GM18519 (cell line): ENCODE measurements around the gene TMEM221.

ENCODE experiments used
- ATAC-seq: cut with Tn5 transposase; IDR thresholded peaks from one replicate; pipeline ENCODE4 v1.9.1; 2021; ENCODE audit warnings: mild to moderate bottlenecking, moderate library complexity; ENCODE audit not compliant: unreplicated experiment, low FRiP score

The TMEM221 gene

DNA sequence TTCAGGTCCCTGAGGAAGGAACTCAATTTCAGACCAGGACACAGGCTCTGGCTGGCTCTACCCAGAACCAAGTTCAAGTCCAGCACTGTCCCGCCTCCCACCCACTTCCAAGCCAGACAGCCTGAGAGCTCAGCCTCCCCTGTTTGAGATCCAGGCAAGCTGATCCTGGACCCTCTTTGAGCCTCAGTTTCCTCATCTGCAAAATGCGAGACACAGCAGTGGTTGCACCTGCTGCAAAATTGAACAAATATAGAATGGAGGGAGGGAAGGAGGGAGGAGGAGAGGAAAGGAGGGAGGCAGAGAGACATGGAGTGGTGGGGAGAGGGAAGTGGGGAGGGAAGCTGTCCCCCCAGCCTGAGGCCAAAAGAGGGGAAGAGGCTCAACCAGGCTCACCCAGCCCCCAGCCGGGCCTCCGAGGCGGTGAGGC lies 751 bp downstream of the TMEM221 start:
- no peak for ATAC-seq

DNA sequence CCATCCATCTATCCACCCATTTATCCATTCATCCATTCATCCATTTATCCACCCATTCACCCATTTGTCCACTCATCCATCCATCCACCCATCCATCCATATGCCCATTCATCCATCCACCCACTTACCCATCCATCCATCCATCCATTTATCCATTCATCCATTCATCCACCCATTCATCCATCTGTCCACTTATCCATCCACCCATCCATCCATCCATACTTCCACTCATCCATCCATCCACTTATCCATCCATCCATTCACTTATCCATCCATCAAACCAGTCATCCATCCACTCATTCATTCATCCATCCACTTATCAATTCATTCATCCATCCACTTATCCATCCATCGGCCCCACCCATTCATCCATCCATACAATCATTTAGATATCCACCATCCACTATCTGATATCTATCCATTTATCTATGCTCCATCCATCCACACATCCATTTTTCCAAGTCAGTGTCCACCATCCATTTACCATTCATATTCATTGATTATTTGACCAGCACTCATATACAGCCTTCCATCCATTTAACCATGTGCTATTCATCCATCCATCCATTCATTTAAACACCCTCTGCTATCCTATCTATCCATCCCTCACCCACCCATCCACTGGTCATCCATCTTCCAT lies 2.8 kb downstream of the TMEM221 start:
- no peak for ATAC-seq

DNA sequence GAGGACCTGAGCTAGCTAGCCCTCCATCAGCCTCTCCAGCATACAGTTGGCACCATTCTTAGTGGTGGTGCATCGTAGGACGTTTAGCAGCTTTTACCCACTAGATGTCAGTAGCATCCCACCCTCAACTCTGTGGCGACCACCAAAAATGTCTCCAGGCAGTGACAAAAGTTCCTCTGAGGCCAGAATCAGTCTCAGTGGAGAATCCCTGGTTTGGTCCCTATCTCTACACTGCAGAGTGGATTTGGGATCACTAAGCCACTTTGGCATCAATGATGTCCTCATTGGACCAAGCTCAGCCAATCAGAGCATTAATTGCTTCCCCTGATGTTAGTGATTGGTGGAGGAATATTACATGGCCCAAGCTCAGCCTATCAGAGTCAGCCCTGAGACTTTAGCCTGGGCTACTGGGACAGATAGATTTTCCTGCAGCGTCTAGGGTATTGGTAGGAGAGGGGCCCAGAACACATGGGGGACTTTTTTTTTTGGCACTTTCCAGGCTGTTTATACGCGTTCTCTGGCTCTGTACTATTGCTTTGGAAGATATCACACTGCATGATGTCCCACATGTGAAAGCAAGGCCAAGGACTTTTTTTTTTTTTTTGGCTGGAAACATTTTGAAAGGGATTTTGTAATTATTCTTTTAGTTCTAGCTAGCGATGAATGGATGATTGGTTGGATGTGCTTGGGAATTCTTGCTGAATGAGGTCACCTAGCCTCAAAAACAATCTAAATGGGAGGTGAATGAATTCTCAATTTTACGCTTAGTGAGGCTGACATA lies 7.0 kb downstream of the TMEM221 start:
- ATAC-seq, result no peak

DNA sequence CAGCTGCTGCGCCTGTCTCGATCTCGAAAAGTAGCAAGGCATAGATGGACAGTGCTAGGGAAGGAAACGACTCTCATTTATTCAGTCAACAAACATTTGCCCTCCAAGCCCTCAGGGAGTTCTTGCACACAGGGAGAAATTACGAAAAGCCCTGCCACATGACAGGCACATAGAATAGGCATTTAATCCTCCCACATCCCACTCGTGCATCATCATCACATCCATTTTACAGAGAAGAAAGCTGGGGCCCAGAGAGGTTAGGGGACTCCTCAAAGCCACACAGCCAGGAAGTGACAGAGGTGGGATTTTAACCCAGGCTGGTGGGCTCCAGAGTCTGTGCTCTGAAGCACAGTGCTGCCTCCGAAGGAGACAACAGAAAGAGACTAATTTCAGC lies 11.6 kb downstream of the TMEM221 start:
- ATAC-seq, result no peak

DNA sequence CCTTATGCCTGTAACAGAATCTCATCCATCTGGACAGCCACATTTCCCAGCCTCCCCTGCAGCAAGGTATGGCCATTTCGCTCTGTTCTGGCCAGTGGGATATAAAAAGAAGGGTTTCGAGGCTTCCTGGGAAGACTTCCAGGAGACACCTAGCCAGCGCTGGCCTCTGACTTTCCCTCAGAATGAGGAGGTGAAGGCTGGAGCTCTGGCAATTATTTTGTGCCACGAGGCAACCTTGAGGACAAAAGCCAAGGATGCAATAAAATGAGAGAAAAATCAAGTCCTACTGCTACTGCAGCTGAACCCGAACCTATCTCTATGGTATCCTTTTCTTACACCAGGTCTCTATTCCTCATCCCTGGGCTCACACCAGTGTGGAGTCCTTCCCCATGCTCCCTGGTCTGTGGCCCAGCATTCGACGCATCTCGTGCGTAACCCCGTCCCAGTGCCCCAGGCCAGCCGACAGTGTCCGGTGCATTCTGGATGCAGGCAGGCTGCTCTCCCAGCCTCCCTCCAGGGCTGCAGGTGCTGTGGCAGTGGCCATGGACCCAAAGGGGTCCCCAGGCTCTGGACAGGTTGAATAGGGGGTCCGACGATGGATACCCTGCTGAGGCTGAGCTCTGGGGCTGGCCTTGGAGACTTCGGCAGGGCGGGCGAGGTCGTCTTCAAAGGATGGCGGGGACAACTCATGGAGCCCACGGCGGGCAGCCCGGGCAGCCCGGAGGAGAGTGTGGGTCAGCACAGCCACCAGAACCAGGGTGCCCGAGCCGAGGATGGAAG lies 12.2 kb downstream of the TMEM221 start:
- no peak for ATAC-seq

DNA sequence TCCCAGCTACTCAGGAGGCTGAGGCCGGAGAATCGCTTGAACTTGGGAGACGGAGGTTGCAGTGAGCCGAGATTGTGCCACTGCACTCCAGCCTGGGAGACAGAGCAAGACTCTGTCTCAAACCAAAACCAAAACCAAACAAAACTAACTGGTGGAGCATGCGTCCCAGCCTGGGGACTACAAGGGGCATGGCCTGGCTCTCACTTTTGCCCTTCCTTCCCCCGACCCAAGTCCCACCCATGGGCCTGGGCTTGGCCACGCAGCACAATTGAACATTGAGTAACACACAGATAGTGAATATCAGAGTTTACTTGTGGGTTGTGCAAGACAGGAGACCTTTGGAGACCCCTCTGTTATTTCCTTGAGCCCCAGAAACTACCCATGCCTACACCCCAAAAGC lies 13.2 kb downstream of the TMEM221 start:
- ATAC-seq, result no peak

DNA sequence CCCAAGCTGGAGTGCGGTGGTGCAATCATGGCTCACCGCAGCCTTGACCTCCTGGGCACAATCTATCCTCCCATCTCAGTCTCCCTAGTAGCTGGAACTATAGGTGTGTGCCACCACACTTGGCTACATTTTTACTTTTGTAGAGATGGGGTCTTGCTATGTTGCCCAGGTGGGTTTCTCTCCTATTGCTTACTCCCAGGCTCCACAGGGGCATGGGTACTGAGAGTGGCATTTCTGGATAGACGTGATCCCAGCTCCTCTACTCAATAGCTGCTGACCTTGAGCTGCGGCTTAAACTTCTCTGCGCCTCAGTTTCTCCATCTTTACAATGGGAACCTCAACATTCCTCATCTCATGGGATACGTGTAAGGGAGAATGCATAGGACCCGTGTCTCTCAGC lies 17.1 kb downstream of the TMEM221 start:
- no peak for ATAC-seq

DNA sequence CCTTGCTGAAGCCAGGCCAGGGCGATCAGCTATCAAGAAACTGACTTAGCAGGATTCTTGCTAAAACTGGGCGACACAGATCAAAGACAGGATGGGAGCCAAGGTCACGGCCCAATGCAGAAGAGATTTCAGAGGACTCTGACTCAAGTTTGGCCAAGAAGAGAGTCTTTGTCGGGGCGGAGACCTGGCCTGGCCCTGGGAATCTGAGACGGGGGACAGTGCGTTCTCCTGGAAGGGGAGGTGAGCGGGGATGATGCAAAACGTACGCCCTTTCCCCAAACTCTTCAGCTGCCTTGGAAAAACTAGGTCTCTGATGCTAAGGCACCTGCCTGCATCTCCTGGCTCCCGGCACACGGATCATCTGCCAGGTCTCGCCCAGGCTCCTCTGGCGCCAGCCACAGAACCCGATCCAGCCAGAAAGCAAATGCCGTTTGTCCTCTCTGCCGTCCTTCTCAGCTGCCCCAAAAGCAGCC lies 18.8 kb downstream of the TMEM221 start:
- no peak for ATAC-seq

DNA sequence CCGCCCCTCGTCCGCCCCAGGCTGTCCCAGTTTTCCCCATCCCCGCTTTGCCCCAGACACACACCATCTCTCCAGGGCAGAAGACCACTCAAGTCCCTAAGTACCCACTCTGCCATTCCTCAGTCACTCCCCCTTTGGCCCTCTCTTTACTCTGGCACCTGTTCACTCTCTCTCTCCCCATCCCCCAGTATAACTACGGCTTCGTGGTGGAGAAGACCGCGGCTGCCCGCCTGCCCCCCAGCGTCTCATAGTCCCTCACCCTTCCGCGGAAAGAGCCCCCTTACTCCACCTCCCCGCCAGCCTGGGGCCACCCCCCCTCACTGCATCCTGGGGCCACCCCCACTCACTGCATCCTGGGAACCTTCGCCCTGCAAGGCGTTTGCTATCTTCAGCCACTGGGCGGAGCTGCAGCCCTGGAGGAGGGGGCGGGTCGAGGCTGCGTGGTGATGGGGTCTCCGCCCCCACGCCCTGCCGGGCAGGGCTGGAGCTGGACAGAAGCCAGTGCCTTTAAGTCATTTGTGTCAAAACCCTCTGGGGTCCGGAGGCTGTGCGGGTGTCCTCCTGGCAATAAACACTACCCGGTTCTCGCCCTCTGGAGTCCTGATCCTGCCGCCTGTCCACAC lies 23.6 kb downstream of the TMEM221 start:
- no peak for ATAC-seq

DNA sequence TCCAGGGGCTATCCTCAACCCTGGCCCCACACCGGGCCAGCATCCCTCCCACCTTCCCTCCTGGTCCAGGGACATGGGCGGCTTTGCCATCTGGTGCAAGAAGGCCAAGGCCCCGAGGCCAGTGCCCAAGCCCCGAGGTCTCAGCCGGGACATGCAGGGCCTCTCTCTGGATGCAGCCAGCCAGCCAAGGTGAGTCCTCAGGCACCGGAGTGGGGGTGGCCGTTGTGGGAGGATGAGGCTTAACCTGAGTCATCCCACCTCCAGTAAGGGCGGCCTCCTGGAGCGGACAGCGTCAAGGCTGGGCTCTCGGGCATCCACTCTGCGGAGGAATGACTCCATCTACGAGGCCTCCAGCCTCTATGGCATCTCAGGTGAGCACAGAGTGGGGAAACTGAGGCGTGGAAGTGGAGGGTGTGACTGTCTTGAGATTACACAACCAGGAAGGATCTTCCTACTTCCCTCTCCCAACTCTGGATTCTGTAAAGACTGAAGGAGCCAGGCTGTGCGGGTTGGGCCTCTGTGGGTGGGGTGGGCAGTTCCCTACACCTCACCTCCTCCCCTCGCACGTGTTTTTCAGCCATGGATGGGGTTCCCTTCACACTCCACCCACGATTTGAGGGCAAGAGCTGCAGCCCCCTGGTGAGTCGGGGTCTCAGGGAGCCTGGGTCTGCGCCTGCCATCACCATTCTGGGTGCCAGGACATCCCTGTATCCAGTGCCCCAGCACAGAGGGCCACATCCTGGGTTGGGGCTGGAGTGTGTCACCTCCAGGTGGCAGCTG lies 24.8 kb downstream of the TMEM221 start:
- no peak for ATAC-seq

DNA sequence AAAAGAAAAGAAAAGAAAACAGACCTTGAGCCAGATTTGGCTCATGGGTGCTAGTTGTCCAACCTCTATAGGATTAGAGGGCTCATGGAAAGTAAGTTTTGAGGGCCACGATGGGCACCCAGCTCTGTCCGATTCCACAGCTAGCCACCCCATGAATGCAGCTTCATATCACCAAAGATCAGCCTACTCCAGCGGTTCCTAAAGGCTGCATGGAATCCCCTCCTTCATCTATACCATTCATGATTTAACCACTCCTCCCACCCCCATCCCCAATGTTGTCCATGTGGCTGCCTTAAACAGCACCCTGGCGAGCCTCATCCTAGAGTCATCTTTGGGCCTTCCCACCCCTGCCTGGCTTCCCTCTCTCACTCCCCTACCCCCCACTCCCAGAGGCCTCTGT lies 26.5 kb downstream of the TMEM221 start:
- no peak for ATAC-seq

DNA sequence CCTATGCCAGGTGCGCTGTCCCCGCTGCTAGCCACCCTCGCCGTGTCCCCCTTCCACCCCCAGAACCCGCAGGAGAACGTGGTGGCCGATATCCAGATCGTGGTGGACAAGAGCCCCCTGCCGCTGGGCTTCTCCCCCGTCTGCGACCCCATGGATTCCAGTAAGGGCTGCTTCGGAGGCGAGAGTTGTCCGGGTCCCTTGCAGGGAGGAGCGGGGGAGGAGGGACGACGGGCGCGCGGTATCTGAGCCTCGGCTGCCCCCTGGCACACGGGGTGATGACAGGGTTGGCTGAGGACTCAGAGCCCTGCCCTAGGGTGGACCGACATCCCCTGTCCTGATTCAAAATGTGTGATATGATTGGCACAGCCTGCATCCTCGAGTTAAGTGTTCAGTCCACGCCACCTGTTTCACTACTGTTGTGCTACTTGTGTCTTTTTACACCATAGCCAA lies 28.0 kb downstream of the TMEM221 start:
- ATAC-seq, result no peak

DNA sequence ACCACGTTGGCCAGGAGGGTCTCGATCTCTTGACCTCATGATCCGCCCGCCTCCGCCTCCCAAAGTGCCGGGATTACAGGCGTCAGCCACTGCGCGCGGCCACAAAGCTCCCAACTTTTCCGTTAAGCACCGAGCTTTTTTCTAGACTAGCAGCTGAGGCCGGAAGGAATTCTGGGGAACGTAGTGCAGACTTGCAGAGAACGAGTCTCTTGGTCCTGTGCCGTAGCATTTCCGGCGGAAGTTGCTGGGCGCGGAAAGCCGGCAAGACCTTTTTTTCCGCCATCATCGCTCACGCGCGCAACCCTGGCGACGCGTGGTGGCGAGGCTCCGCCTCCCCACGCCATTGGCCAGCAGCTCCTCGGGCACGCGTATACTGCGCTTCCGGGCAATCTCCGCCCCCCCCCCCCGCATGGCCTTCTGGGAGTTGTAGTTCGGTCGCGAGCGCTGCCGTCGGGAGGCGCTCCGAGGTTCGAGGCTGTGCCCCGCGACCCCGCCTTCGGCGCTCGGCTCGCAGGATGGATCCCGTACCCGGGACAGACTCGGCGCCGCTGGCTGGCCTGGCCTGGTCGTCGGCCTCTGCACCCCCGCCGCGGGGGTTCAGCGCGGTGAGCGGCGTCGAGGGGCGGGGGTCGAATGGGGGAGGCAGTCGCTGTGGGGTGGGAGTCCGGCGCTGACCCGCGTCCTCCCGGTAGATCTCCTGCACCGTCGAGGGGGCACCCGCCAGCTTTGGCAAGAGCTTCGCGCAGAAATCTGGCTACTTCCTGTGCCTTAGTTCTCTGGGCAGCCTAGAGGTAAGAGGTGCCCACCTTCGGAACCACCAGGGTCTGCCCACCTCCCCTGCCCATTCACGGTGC lies 28.6 kb downstream of the TMEM221 start, which contains the start of gene MVB12A:
Gene MVB12A (plus strand): TSS at position 427 of the 854 bp plus-strand sequence. CDS start 89 bp downstream, at position 516.
- ATAC-seq, result peak; percentile 77

DNA sequence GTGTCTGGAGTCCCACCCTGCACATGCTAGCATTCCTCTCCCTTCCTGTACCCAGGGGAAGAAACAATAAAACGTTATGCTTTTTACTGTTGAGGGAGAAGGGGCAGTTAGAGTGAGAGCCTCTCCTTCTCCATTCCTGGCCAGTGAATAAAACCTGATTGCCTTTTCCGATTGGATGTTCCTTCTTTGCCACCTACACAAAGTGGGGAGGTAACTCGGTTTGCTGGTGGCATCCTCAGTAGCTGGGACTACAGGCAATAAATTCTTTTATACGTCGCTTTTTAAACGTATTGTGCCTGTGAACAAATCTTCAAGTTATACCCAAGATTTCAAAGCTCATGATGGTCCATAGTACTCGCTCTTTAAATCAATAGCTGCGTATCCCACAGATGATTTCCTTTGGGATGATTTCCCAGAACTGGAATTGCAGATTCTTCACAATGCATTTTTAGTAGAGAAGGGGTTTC lies 29.3 kb downstream of the TMEM221 start:
- ATAC-seq, result no peak

DNA sequence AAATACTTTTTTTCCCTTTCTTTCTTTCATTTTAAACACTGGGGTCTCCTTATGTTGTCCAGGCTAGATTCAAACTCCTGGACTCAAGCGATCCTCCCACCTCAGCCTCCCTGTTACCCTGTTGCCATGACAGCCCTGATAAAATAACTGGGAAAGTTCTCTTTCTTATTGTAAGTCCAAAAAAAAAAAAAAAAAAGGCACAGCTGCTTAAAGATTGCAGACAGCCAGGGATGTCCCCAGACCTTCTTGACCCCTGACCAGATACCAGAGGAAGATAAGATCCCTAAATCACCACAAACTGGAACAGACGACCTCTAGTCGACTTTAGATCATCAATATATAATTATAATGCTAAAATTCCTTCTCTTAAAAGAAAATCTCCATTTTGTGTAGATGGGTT lies 29.8 kb downstream of the TMEM221 start:
- no peak for ATAC-seq

DNA sequence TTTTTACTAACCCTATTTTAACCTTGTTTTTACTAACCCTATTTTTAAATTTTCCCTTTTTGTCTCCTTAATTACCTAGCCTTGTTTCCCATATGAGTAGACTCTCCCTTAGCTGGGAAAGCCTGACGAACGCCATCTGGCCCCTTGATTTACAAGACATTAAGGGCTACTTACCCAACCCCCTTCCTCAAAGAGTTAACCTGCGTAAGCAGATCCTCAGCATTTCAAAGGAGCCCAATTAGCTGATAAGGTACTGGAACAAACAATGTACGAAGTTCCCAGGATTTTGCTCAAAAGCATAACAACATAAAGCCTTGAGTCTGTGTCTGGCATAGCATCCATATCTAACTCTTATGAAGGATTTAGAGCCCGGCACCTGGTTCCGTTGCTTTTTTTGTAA lies 33.3 kb downstream of the TMEM221 start:
- ATAC-seq, result no peak

DNA sequence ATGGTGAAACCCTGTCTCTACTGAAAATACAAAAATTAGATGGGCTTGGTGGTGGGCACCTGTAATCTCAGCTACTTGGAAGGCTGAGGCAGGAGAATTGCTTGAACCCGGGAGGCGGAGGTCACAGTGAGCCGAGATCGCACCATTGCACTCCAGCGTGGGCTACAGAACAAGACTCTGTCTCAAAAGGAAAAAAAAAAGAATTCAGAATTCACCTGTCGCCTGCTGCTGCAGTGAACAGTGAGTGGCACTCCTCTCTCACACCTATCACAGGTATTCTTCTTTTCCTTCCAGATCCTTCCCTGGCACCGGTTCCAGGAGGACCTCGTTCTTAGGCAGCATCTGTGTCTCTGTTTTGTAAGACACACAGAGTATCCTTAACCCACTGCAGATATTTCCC lies 34.4 kb downstream of the TMEM221 start:
- no peak for ATAC-seq

DNA sequence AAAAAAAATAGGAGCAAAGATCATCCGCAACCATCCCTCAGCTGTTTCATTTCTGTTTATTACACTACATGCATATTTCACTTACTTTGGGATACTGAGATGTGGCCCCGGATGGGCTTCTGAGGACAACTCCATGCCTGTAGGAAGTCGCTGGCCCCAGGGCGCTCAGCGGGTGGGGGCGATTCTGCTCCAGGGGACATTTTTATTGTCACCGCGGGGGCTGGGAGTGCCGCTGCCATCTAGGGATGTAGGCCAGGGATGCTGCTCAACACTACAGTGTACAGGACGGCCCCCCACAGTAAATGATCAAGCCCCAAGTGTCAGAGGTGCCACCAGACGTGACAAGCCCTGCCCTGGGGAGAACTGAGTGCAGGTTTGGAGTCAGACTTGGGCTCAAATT lies 36.7 kb downstream of the TMEM221 start:
- ATAC-seq, result no peak

DNA sequence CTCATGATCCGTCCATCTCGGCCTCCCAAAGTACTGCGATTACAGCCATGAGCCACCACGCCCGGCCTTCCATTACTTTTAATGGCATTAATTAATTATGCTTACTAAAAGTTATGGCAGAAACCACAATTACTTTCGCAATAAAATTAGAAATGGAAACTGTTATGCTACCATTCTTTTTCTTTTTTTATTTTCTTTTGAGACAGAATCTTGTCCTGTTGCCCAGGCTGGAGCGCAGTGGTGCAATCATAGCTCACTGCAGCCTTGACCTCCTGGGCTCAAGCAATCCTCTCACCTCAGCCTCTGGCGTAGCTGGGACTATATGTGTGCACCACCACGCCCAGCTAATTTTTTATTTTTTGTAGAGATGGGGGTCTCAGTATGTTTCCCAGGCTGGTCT lies 38.5 kb downstream of the TMEM221 start:
- ATAC-seq, result no peak
